Measurements from ENCODE around the gene CLCN7.

CLCN7 gene

DNA sequence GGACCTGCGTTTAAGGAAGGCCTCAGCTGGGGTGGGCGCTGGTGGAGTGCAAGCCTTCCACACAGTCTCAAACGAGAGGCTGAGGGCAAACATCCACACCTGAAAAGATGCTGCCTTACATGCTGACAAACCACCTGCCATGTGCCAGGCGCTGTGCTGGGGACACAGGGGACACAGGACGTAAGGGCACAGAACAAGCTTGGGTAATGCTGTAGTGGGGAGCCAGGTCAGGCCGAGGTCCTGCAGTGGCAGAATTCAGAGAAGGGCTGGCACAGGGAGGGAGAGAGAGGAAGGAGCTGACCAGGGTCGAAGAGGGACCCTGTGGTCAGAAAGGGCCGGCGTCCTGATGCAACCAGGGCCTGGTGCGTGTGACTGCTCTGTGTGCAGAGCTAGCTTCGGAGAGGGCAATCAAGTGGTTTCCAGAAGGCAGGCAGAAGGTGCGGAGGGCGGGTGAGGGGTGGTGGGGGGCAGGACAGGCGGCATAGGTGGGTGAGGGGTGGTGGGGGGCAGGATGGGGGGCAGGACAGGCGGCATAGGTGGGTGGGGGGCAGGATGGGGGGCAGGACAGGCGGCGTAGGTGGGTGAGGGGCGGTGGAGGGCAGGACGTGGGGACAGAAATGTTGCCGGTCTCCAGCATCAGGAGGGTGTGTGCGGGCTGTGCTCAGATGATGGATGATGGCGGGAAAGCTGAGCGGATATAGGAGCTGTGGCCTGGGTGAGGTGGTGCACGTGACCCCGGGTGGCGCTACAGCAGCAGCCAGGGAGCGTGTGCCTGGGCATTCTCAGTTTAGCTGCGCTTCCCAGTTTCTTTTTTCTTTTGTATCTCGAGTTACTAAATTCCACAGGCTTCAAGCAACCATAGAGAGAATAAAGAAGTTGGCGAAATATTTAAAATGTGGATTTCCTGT lies 37.1 kb upstream of the CLCN7 start:
- no peaks in the 10 kb centered on the region for H3K4me1 ChIP-seq (ENCODE audit: low read depth, poor library complexity, severe bottlenecking)
- no peak overlapping the region for H2AFZ ChIP-seq (ENCODE audit: low read depth)
- H4K20me1 ChIP-seq (ENCODE audit: insufficient read depth) = no peaks in the 10 kb centered on the region
- no peaks in the 10 kb centered on the region for H3K79me2 ChIP-seq (ENCODE audit: insufficient read depth, low read depth)
- H3K4me3 ChIP-seq (IDR thresholded peaks at IDR 0.05; ENCODE audit: insufficient read depth, low read depth, low read length) = no peak overlapping the region
- H3K4me2 ChIP-seq = no peak overlapping the region
- no peak overlapping the region for H3K27ac ChIP-seq
- no peaks in the 10 kb centered on the region for H3K36me3 ChIP-seq (ENCODE audit: insufficient read depth)
- no peak overlapping the region for H3K9ac ChIP-seq
- no peaks in the 10 kb centered on the region for H3K27me3 ChIP-seq (ENCODE audit: insufficient read depth, low read depth)
- TF ChIP-seq, protein P1, sequence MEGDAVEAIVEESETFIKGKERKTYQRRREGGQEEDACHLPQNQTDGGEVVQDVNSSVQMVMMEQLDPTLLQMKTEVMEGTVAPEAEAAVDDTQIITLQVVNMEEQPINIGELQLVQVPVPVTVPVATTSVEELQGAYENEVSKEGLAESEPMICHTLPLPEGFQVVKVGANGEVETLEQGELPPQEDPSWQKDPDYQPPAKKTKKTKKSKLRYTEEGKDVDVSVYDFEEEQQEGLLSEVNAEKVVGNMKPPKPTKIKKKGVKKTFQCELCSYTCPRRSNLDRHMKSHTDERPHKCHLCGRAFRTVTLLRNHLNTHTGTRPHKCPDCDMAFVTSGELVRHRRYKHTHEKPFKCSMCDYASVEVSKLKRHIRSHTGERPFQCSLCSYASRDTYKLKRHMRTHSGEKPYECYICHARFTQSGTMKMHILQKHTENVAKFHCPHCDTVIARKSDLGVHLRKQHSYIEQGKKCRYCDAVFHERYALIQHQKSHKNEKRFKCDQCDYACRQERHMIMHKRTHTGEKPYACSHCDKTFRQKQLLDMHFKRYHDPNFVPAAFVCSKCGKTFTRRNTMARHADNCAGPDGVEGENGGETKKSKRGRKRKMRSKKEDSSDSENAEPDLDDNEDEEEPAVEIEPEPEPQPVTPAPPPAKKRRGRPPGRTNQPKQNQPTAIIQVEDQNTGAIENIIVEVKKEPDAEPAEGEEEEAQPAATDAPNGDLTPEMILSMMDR (conservative IDR thresholded peaks at IDR 0.05; ENCODE audit: low read depth, low read length) = no peak

DNA sequence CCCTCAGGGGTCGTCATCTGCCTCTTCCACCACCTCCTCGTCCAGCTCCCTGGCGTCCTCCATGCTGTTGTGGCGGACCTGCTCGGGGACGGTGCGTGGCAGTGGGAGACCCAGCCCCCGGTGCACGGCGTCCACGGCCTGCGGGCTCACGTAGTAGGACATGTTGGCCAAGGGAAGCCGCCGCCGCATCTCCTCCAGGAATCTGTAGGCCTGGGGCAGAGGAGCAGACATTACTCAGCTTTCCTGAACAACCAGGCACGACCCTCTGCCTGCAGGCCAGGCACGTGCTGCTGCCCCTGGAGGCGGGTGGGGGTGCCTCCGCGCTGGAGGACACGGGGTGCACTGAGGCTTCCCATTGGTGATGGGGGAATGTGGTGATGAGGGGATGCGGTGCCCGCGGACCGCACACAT lies 36.1 kb upstream of the CLCN7 start:
- Histone ChIP-seq H2AFZ (ENCODE audit: low read depth) (no peak overlapping the region), H3K9ac (no peak overlapping the region), H4K20me1 (ENCODE audit: insufficient read depth) (no peaks in the 10 kb centered on the region), H3K4me1 (ENCODE audit: low read depth, poor library complexity, severe bottlenecking) (no peaks in the 10 kb centered on the region), H3K79me2 (ENCODE audit: insufficient read depth, low read depth) (no peaks in the 10 kb centered on the region), H3K36me3 (ENCODE audit: insufficient read depth) (no peaks in the 10 kb centered on the region), H3K27ac (no peak overlapping the region), H3K27me3 (ENCODE audit: insufficient read depth, low read depth) (no peaks in the 10 kb centered on the region), H3K4me2 (no peak overlapping the region), H3K4me3 (IDR thresholded peaks at IDR 0.05; ENCODE audit: insufficient read depth, low read depth, low read length) (no peak overlapping the region)
- TF ChIP-seq, protein P1 (conservative IDR thresholded peaks at IDR 0.05; ENCODE audit: low read depth, low read length) = no peak

DNA sequence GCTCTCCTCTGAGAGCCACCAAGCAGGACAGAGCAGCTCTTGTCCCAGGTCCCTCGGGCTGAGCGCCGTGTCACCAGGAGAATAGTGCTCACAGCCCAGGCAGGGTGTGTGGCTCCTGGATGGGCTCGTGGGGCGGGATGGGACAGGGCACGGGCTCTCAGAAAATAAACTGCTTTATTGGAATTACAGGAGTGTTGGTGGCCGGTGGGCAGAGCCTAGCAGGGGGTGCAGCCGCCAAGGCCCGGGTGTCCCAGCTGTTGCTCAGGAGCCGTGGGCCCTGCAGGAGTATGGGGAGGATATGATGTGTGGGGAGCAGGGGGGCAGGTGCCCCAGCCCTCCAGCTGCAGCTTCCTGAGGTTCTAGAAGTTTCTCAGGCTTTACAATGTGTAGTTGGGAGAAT lies 35.4 kb upstream of the CLCN7 start:
- H2AFZ ChIP-seq (ENCODE audit: low read depth) = no peak overlapping the region
- no peak overlapping the region for H3K4me3 ChIP-seq (IDR thresholded peaks at IDR 0.05; ENCODE audit: insufficient read depth, low read depth, low read length)
- H3K27me3 ChIP-seq (ENCODE audit: insufficient read depth, low read depth) = no peaks in the 10 kb centered on the region
- no peaks in the 10 kb centered on the region for H3K79me2 ChIP-seq (ENCODE audit: insufficient read depth, low read depth)
- no peak overlapping the region for H3K4me2 ChIP-seq
- H4K20me1 ChIP-seq (ENCODE audit: insufficient read depth) = no peaks in the 10 kb centered on the region
- no peaks in the 10 kb centered on the region for H3K36me3 ChIP-seq (ENCODE audit: insufficient read depth)
- TF ChIP-seq, protein P1 (conservative IDR thresholded peaks at IDR 0.05; ENCODE audit: low read depth, low read length) = no peak
- H3K4me1 ChIP-seq (ENCODE audit: low read depth, poor library complexity, severe bottlenecking) = no peaks in the 10 kb centered on the region
- no peak overlapping the region for H3K9ac ChIP-seq
- no peak overlapping the region for H3K27ac ChIP-seq

DNA sequence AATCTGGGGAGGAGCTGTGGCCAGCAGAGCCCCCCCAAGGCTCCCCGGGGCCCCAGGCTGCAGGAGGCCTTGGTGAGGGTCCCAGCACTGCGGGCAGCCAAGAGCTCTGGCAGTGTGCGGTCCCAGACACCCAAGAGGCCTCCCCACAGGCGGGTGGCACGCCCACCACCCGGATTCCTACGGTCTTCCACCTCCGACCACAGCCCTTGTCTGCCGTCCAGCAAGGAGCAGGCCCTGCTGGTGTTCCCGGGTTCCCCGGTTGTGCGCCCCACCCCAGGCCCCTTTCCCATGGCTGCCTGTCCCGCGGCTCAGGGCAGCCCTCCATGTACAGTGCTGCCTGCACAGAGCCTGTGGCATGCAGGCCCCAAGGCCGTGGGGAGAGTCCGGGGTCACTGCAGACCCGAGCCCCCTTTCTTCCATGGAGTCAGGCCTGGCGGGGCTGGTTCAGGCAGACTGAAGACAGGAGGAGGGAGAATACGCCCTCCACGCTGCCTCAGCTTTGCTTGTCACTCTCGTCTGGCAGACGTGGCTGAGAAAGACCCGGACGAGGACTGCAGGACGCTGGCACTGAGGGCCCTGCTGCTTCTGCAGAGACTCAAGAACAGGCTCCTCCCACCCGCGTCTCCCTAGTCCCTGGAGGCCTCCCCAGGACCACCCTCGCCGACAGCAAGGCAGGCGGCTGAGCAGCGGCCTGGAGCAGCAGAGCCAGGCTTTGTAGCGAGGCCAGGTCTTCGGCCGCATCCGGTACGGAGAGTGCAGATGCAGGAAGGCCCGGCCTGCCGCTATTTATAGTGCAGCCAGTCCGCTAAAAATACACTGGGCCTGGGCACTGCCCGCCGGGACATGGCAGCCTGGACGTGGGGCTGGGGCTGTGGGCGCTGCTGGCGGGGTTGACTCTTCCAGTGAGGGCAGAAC lies 34.7 kb upstream of the CLCN7 start:
- Histone ChIP-seq H3K4me1 (ENCODE audit: low read depth, poor library complexity, severe bottlenecking) (no peaks in the 10 kb centered on the region), H3K27ac (no peak overlapping the region), H3K9ac (no peak overlapping the region), H3K4me3 (IDR thresholded peaks at IDR 0.05; ENCODE audit: insufficient read depth, low read depth, low read length) (no peak overlapping the region), H3K27me3 (ENCODE audit: insufficient read depth, low read depth) (no peaks in the 10 kb centered on the region), H3K4me2 (no peak overlapping the region), H3K36me3 (ENCODE audit: insufficient read depth) (no peaks in the 10 kb centered on the region), H2AFZ (ENCODE audit: low read depth) (no peak overlapping the region), H3K79me2 (ENCODE audit: insufficient read depth, low read depth) (no peaks in the 10 kb centered on the region), H4K20me1 (ENCODE audit: insufficient read depth) (no peaks in the 10 kb centered on the region)
- TF ChIP-seq, protein P1 (conservative IDR thresholded peaks at IDR 0.05; ENCODE audit: low read depth, low read length) = no peak

Measured in KMS-11 (cell line).